Neural progenitor cell (in vitro differentiated cells): Measurements from ENCODE around the gene FBXO7. TPM values are rescaled to one million over a fixed set of nuclear protein-coding genes. Genes with fewer than 3 reads are reported as not detected.

Experiments
- DNase-seq: peaks from one replicate; pipeline ENCODE4 v3.0.0-alpha.2; 2016; ENCODE audit warnings: low spot score
- H2AFZ ChIP-seq: fragments of 200-600 bp; sonication (generic); replicated peaks from 2 replicates; pipeline ENCODE4 v1.6.1; 2016; ENCODE audit warnings: antibody characterized with exemption
- H3F3A ChIP-seq: fragments of 200-600 bp; sonication (generic); 2 replicates; pipeline ENCODE4 v1.6.1; 2016; ENCODE audit warnings: antibody characterized with exemption, low read depth
- H3K27ac ChIP-seq: fragments of 200-600 bp; sonication (generic); 2 replicates; pipeline ENCODE4 v1.5.1; 2016; ENCODE audit warnings: mild to moderate bottlenecking
- H3K27me3 ChIP-seq: fragments of 200-600 bp; sonication (generic); 2 replicates; pipeline ENCODE4 v1.6.1; 2016; ENCODE audit warnings: mild to moderate bottlenecking, moderate library complexity
- H3K36me3 ChIP-seq: fragments of 200-600 bp; sonication (generic); 2 replicates; pipeline ENCODE4 v1.5.1; 2016
- H3K4me1 ChIP-seq: fragments of 200-600 bp; sonication (generic); 2 replicates; pipeline ENCODE4 v1.6.1; 2016; ENCODE audit warnings: mixed run types
- H3K4me2 ChIP-seq: fragments of 200-600 bp; sonication (generic); 2 replicates; pipeline ENCODE4 v1.6.1; 2016
- H3K4me3 ChIP-seq: fragments of 200-600 bp; sonication (generic); 2 replicates; pipeline ENCODE4 v1.5.1; 2016
- H3K79me2 ChIP-seq: fragments of 200-600 bp; sonication (generic); 2 replicates; pipeline ENCODE4 v1.6.1; 2016; ENCODE audit warnings: low read depth
- H3K9ac ChIP-seq: fragments of 200-600 bp; sonication (generic); 2 replicates; pipeline ENCODE4 v1.6.1; 2016
- H3K9me3 ChIP-seq: fragments of 200-600 bp; sonication (generic); 2 replicates; pipeline ENCODE4 v1.5.1; 2016; ENCODE audit warnings: low read depth
- H4K20me1 ChIP-seq: fragments of 200-600 bp; sonication (generic); 2 replicates; pipeline ENCODE4 v1.6.1; 2016; ENCODE audit warnings: low read depth
- H3K27ac Mint-ChIP-seq: 3 replicates; pipeline ENCODE4 v1.8.0; 2021; ENCODE audit warnings: mixed read lengths
- H3K27me3 Mint-ChIP-seq: 2 replicates; pipeline ENCODE4 v1.8.0; 2022; ENCODE audit warnings: low read depth, mild to moderate bottlenecking, inconsistent platforms, moderate library complexity, mixed read lengths; ENCODE audit not compliant: insufficient read depth
- H3K36me3 Mint-ChIP-seq: 3 replicates; pipeline ENCODE4 v1.8.0; 2021; ENCODE audit warnings: mixed read lengths
- H3K4me1 Mint-ChIP-seq: 3 replicates; pipeline ENCODE4 v1.8.0; 2021; ENCODE audit warnings: mixed read lengths
- H3K4me3 Mint-ChIP-seq: 3 replicates; pipeline ENCODE4 v1.8.0; 2021; ENCODE audit warnings: mild to moderate bottlenecking, moderate library complexity, mixed read lengths
- H3K9me3 Mint-ChIP-seq: 3 replicates; pipeline ENCODE4 v1.8.0; 2020; ENCODE audit warnings: mixed read lengths
- CTCF ChIP-seq: fragments of 200-600 bp; sonication (generic); IDR thresholded peaks from 2 replicates; pipeline ENCODE4 v1.5.1; 2017; ENCODE audit warnings: antibody characterized with exemption, mild to moderate bottlenecking
- EZH2 ChIP-seq: fragments of 200-600 bp; sonication (generic); IDR thresholded peaks from 2 replicates; pipeline ENCODE4 v1.6.1; 2017; ENCODE audit warnings: antibody characterized with exemption, mild to moderate bottlenecking, moderate library complexity
- EZH2phosphoT487 ChIP-seq: fragments of 200-600 bp; sonication (generic); IDR thresholded peaks from 2 replicates; pipeline ENCODE4 v1.6.1; 2017; ENCODE audit warnings: antibody characterized with exemption
- total RNA-seq: library from RNA; depleted of rRNA; stranded (reverse); fragments of >200 nt; gene quantifications from 2 replicates; pipeline ENCODE4 v1.2.3, GENCODE V29; 2015; ENCODE audit warnings: low replicate concordance

The FBXO7 gene
- total RNA-seq, 1 donor from 2014 or later: 65.2 TPM

- no peaks in the 10 kb centered on the region for H3K9me3 ChIP-seq
- no peaks in the 10 kb centered on the region for H3K36me3 Mint-ChIP-seq
- peaks cover under 1% of the 10 kb centered on the region for H3K4me1 Mint-ChIP-seq
- no peak overlapping the region for H3K27ac Mint-ChIP-seq
- H3K4me1 ChIP-seq: no peaks in the 10 kb centered on the region
- no peaks in the 10 kb centered on the region for H3K79me2 ChIP-seq
- H3K4me3 Mint-ChIP-seq: no peak overlapping the region
- H3K4me2 ChIP-seq: no peak overlapping the region
- H3K36me3 ChIP-seq: no peaks in the 10 kb centered on the region
- no peaks in the 10 kb centered on the region for H3F3A ChIP-seq
- no peaks in the 10 kb centered on the region for H3K9me3 Mint-ChIP-seq
- no peak for DNase-seq
- no peak overlapping the region for H2AFZ ChIP-seq
- H3K4me3 ChIP-seq: no peak overlapping the region
- no peaks in the 10 kb centered on the region for H3K27me3 ChIP-seq
- no peak overlapping the region for H3K27ac ChIP-seq
- H3K9ac ChIP-seq: no peak overlapping the region
- no peak for TF ChIP-seq CTCF
- TF ChIP-seq EZH2phosphoT487: no peak
- TF ChIP-seq EZH2: no peak
- no peaks in the 10 kb centered on the region for H4K20me1 ChIP-seq
- peaks cover 4% of the 10 kb centered on the region for H3K27me3 Mint-ChIP-seq
These were observed 73.4 kb downstream of the FBXO7 start for GRCh38 chr22:32548039-32548438.

Other genes with a start within 250 kb of the FBXO7 start
- gene SLC5A4, start 219.5 kb upstream of the FBXO7 start, total RNA-seq: 0.06 TPM in 2 replicates
- gene RFPL3, start 116.9 kb upstream of the FBXO7 start, total RNA-seq: 0.09 TPM in 1 of 2 replicates, not detected in the other
- 162 and 215 TPM in 2 replicates for gene RTCB, start 62.6 kb upstream of the FBXO7 start, total RNA-seq
- gene BPIFC, start 10.4 kb upstream of the FBXO7 start, total RNA-seq: not detected in 2 replicates